HepG2 (cell line): ENCODE results near the gene CRADD. TPM values are rescaled to one million over a fixed set of nuclear protein-coding genes. Genes with fewer than 3 reads are reported as not detected.

Experiments
- ATAC-seq: fragments of 200-7000 bp; cut with Tn5 transposase; 3 replicates; pipeline ENCODE4 v1.9.1; 2020; ENCODE audit warnings: mild to moderate bottlenecking, moderate library complexity
- BruUV-seq: library from RNA; stranded (reverse); fragments of 400-500 nt; replicated peaks from 2 replicates; lab custom pipeline; 2021; lab: Mats Ljungman, UMichigan
- CTCF ChIA-PET: fragments of 300-600 bp; formaldehyde crosslinking; extraction: SDS; loops from one replicate; lab custom pipeline; 2021; ENCODE audit warnings: low total read pairs, inconsistent platforms, low intra/inter-chr PET ratio; lab: Yijun Ruan, JAX
- POLR2A ChIA-PET: fragments of 350-600 bp; sonication (Branson Sonifier 250); formaldehyde crosslinking; loops from one replicate; lab custom pipeline; 2020; ENCODE audit warnings: antibody characterized with exemption, inconsistent platforms; lab: Yijun Ruan, JAX
- DNase-seq: peaks from one replicate; pipeline ENCODE4 v3.0.0-alpha.2; 2015; ENCODE audit warnings: low spot score
- FAIRE-seq: peaks from 3 replicates; lab custom pipeline; 2011; peaks lifted over from hg19 to GRCh38; lab: Jason Lieb, UNC
- H2AFZ ChIP-seq: one replicate; pipeline ENCODE4 v1.6.1; 2011; ENCODE audit warnings: low read length, inconsistent platforms
- H3K27ac ChIP-seq: fragments of 300-600 bp; 3 replicates; pipeline ENCODE4 v1.8.0; 2011; ENCODE audit warnings: mixed run types, mild to moderate bottlenecking, mixed read lengths, low read length, inconsistent platforms; ENCODE audit not compliant: insufficient read depth; ENCODE audit errors: extremely low read length
- H3K27me3 ChIP-seq, 2 experiments: fragments of 200-600 bp in 1 of 2; 2 replicates in 1 of 2; 3 replicates in 1 of 2; pipeline versions ENCODE4 v1.6.0 to v1.8.0; 2011; ENCODE audit warnings: low read length in 2 of 2, mild to moderate bottlenecking in 2 of 2, moderate library complexity in 2 of 2, inconsistent platforms in 1 of 2; ENCODE audit not compliant: insufficient read depth in 2 of 2, control insufficient read depth in 1 of 2
- H3K36me3 ChIP-seq, 2 experiments: fragments of 200-600 bp in 1 of 2; replicated peaks in 1 of 2; 2 replicates in 1 of 2; 3 replicates in 1 of 2; pipeline versions ENCODE4 v1.5.1 to v1.8.0; 2011; ENCODE audit warnings: low read length in 2 of 2, inconsistent platforms in 1 of 2; ENCODE audit not compliant: insufficient read depth in 2 of 2, control insufficient read depth in 1 of 2
- H3K4me1 ChIP-seq: 2 replicates; pipeline ENCODE4 v1.5.1; 2012; ENCODE audit warnings: low read length, inconsistent platforms; ENCODE audit not compliant: insufficient read depth
- H3K4me2 ChIP-seq: 2 replicates; pipeline ENCODE4 v1.6.0; 2011; ENCODE audit warnings: low read depth, low read length, inconsistent platforms
- H3K4me3 ChIP-seq, 3 experiments: fragments of 200-600 bp in 1 of 3; sonication (generic), shearing (Covaris generic) in 1 of 3; replicated peaks in 1 of 3; 2 replicates each; pipeline ENCODE4 v1.5.1; 2011 to 2016; ENCODE audit warnings: low read length in 3 of 3, inconsistent platforms in 2 of 3, low read depth in 2 of 3, mild to moderate bottlenecking in 2 of 3, control low read depth in 1 of 3, mixed read lengths in 1 of 3; ENCODE audit not compliant: insufficient read depth in 1 of 3
- H3K79me2 ChIP-seq: one replicate; pipeline ENCODE4 v1.6.1; 2011; ENCODE audit warnings: low read length, inconsistent platforms; ENCODE audit not compliant: insufficient read depth
- H3K9ac ChIP-seq: 2 replicates; pipeline ENCODE4 v1.6.0; 2011; ENCODE audit warnings: mild to moderate bottlenecking, low read depth, low read length, inconsistent platforms; ENCODE audit not compliant: insufficient read depth
- H3K9me3 ChIP-seq: 2 replicates; pipeline ENCODE4 v1.5.1; 2012; ENCODE audit warnings: mild to moderate bottlenecking, low read length
- H4K20me1 ChIP-seq: 2 replicates; pipeline ENCODE4 v1.6.0; 2011; ENCODE audit warnings: inconsistent platforms, mild to moderate bottlenecking, low read length, moderate library complexity; ENCODE audit not compliant: insufficient read depth
- HNF4G ChIP-seq, 2 experiments: sonication (generic) in 1 of 2; formaldehyde crosslinking in 1 of 2; IDR thresholded peaks; 2 replicates each; pipeline versions ENCODE4 v1.4.0 to v1.6.1; 2011 to 2020; ENCODE audit warnings: borderline replicate concordance in 2 of 2, low read depth in 2 of 2, mild to moderate bottlenecking in 2 of 2, low read length in 1 of 2, missing genetic modification reagents in 1 of 2, moderate library complexity in 1 of 2
- HNRNPL ChIP-seq: fragments of 200-400 bp; formaldehyde crosslinking; IDR thresholded peaks from 2 replicates; pipeline ENCODE4 v1.6.1; 2017; ENCODE audit warnings: mild to moderate bottlenecking, low read depth, low read length
- MAFK ChIP-seq, 2 experiments: IDR thresholded peaks in 1 of 2; conservative IDR thresholded peaks in 1 of 2; 2 replicates each; pipeline ENCODE4 v1.6.1; 2011; ENCODE audit warnings: improper control_type of control experiment in 2 of 2, low read length in 2 of 2
- MXD4 ChIP-seq: IDR thresholded peaks from 2 replicates; pipeline ENCODE4 v1.6.1; 2016; ENCODE audit warnings: mild to moderate bottlenecking, missing biosample characterization, missing genetic modification reagents
- PRPF4 ChIP-seq: fragments of 200-400 bp; formaldehyde crosslinking; IDR thresholded peaks from 2 replicates; pipeline ENCODE4 v1.6.1; 2016; ENCODE audit warnings: low read length, low read depth; ENCODE audit not compliant: poor library complexity, severe bottlenecking
- RBM39 ChIP-seq: fragments of 200-400 bp; formaldehyde crosslinking; IDR thresholded peaks from one replicate; pipeline ENCODE4 v1.6.1; 2018; ENCODE audit warnings: antibody characterized with exemption, mild to moderate bottlenecking, low read depth, low read length; ENCODE audit not compliant: poor library complexity, severe bottlenecking
- SRY ChIP-seq: sonication (generic); formaldehyde crosslinking; IDR thresholded peaks from 2 replicates; pipeline ENCODE4 v1.8.0; 2022; ENCODE audit warnings: mild to moderate bottlenecking, missing genetic modification reagents
- ZFX ChIP-seq: sonication (generic); formaldehyde crosslinking; IDR thresholded peaks from 2 replicates; pipeline ENCODE4 v1.4.0; 2020; ENCODE audit warnings: mild to moderate bottlenecking, low read depth, missing genetic modification reagents, moderate library complexity
- ZNF512 ChIP-seq: sonication (generic); formaldehyde crosslinking; IDR thresholded peaks from 2 replicates; pipeline ENCODE4 v1.4.0; 2020; ENCODE audit warnings: mild to moderate bottlenecking, missing genetic modification reagents
- WGBS: methylation state at CpG from one replicate; pipeline ENCODE4 v1.1.6; 2017; ENCODE audit warnings: low lambda C conversion rate; 5-methylcytosine and 5-hydroxymethylcytosine counted together
- in situ Hi-C: cut with HindIII; loops from 2 replicates; pipeline ENCODE4 v1.10.0; 2017; ENCODE audit warnings: low pct_unique_long_range_greater_than_20kb; ENCODE audit not compliant: extremely low pct_ligation_motif_present
- intact Hi-C: fragments of 100-400 bp; cut with micrococcal nuclease; formaldehyde crosslinking; loops from one replicate; pipeline ENCODE4 v1.10.0; 2022; ENCODE audit not compliant: unreplicated experiment
- polyA plus RNA-seq, 8 experiments: library from polyadenylated mRNA; depleted of rRNA in 3 of 8; stranded (reverse) in 7 of 8; unstranded in 1 of 8; fragments of >200 nt; fragmentation: Illumina TruSeq in 4 of 8; extraction: Trizol in 4 of 8; gene quantifications; 2 replicates each; pipeline versions ENCODE4 v1.2.1 to v1.2.3, GENCODE V29; 2011 to 2016; ENCODE audit warnings: low read depth in 4 of 8, missing spikeins in 1 of 8, mixed read lengths in 1 of 8; ENCODE audit not compliant: insufficient read depth in 1 of 8
- total RNA-seq, 5 experiments: library from RNA; depleted of rRNA; stranded (reverse); fragments of >200 nt; fragmentation: Illumina TruSeq; extraction: Trizol; gene quantifications; 2 replicates each; pipeline ENCODE4 v1.2.3, GENCODE V29; 2016; ENCODE audit warnings: low read depth in 1 of 5

The CRADD gene
- total and polyA plus RNA-seq, 2 of the 13 experiments (the other 11 are each of a cell fraction or from before 2014, with no cell fraction given) = 12.4 to 18.8 TPM

- POLR2A ChIA-PET = no interaction called here
These were observed 31.5 kb upstream of the CRADD start for GRCh38 chr12:93645702-93646101.

GRCh38 chr12:93650626-93651025 lies 26.5 kb upstream of the CRADD start:
- no peak overlapping the region for H3K4me3 ChIP-seq
- FAIRE-seq = no peak
- no peaks in the 10 kb centered on the region for H3K4me1 ChIP-seq
- peaks cover 0 to 11% of the 10 kb centered on the region in 2 experiments; a peak in 1 of 5 replicates for H3K27me3 ChIP-seq
- DNase-seq = no peak
- no peak overlapping the region for H3K27ac ChIP-seq
- in situ Hi-C loops (no loop called here), intact Hi-C loops (no loop called here)
- ATAC-seq = no peak
- no peak overlapping the region for H3K4me2 ChIP-seq
- H3K79me2 ChIP-seq = no peaks in the 10 kb centered on the region
- no TSS peak for BruUV-seq
- no peak overlapping the region for H3K9ac ChIP-seq
- CTCF ChIA-PET = no interaction called here
- WGBS = 26% methylated on average over 1 of the region's 1 CpG
- no peaks in the 10 kb centered on the region for H3K9me3 ChIP-seq
- POLR2A ChIA-PET = no interaction called here
- no peaks in the 10 kb centered on the region for H3K36me3 ChIP-seq
- TF ChIP-seq ZFX (CRISPR knock-in tag) (no peak), HNRNPL (no peak), ZNF512 (CRISPR knock-in tag) (no peak), MXD4 (CRISPR knock-in tag) (no peak), HNF4G (IDR thresholded peaks at IDR 0.05; ENCODE audit: borderline replicate concordance, low read depth, low read length) (no peak), HNF4G (CRISPR knock-in tag; IDR thresholded peaks at IDR 0.05; ENCODE audit: borderline replicate concordance, low read depth) (no peak), RBM39 (no peak), PRPF4 (no peak)
- no peaks in the 10 kb centered on the region for H4K20me1 ChIP-seq
- no peak overlapping the region for H2AFZ ChIP-seq

More at GRCh38 chr12:93645702-93646101, 31.5 kb upstream of the CRADD start:
- Histone ChIP-seq H3K4me2 (no peak overlapping the region), H3K4me3 (no peak overlapping the region), H3K4me1 (no peaks in the 10 kb centered on the region), H3K9ac (no peak overlapping the region), H4K20me1 (no peaks in the 10 kb centered on the region), H3K27me3 (peaks cover 0 to 8% of the 10 kb centered on the region in 2 experiments; a peak in 2 of 5 replicates), H3K27ac (no peak overlapping the region), H3K79me2 (no peaks in the 10 kb centered on the region), H3K36me3 (no peaks in the 10 kb centered on the region), H3K9me3 (no peaks in the 10 kb centered on the region), H2AFZ (no peak overlapping the region)
- TF ChIP-seq MAFK (conservative IDR thresholded peaks at IDR 0.05 in 1 of 2, IDR thresholded peaks at IDR 0.05 in 1 of 2; ENCODE audit: low read length in 2 of 2) (peak; percentile 9 to 49; a peak in 1 of 4 replicates), SRY (CRISPR knock-in tag) (no peak)
- intact Hi-C loops (no loop called here), in situ Hi-C loops (no loop called here)
- no peak for ATAC-seq
- CTCF ChIA-PET = no interaction called here
- DNase-seq = no peak
- FAIRE-seq = no peak
- 33% methylated on average over 1 of the region's 1 CpG for WGBS
- BruUV-seq = no TSS peak
